Fibroblast of skin of left biceps (primary cell): Measurements from ENCODE around the gene CHD2.
A peak's percentile ranks its signal among the peaks of the same experiment; 100 is the strongest.

Source experiments
- DNase-seq, 2 experiments: peaks; one replicate each; pipeline ENCODE4 v3.0.0-alpha.2; 2013; ENCODE audit warnings: low read depth in 2 of 2

CHD2 gene

DNA sequence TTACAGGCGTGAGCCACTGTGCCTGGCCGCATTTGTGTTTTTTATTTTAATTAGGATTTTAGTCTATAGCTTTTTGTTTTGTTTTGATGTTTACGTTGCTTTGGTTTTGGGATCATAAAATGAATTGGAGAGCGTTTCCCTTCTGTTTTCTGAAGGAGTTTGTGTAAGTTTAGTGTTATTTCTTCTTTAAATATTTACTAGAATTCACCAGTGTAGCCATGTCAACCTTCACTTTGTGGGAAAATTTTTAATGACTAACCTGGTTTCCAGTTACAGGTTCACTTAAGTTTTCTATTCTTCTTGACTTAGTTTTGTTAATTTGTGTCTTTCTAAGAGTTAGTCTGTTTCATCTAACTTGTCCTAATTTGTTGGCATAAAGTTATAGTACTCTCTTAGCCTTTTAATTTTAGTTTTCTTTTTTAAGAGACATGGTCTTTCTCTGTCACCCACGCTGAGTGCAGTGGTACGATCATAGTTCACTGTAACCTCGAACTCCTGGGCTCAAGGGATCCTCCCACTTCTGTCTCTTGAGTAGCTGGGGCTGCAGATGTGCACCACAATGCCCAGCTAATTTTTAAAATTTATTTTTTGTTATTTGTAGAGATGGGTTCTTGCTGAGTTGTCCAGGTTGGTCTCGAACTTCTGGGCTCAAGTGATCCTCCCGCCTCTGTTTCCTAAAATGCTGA is 61.0 kb downstream of the CHD2 start:
- no peak for DNase-seq

GRCh38 chr15:92962914-92963313 is 62.8 kb downstream of the CHD2 start:
- no peak for DNase-seq

DNA sequence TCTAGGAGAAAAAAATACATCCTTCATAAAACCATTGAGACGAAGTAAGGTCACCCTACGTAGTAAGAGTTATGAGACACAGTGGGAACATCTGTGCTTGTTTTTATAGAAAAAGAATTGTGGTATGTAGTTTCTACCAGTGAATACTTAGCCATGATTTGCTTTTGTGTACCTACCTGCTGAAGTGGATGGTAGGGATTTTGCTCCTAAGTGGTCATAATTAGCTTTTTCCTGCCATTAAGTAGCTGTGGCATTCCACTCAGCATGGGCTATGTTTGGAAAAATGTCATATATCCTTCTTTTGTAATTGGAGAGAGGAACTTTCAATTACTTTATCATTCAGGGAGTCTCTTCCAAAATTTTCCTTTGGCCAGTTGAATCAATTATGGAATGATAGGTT is 63.7 kb downstream of the CHD2 start:
- DNase-seq: no peak

- DNase-seq: no peak
Measured at GRCh38 chr15:92968926-92969651, 69.0 kb downstream of the CHD2 start.

DNA sequence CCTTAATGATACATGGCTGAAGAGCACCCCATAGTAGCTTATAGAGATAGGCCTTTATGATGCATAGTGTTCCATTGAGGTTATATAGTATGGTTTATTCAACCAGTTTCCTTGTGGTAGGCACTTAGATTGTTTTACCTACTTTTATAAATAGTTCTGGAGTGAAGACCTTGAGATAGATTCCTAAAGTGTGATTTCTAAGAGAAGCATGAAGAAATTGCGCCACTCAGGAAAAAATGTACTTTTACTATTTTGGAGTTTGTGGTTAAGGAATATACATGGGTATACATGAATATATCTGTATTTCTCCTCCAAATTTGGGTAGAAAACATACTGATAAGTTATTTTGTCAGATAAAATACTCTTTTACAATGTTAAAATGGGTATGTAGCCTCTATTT is 70.5 kb downstream of the CHD2 start:
- peak; percentile 5 to 6 for DNase-seq

- DNase-seq: no peak
Measured at GRCh38 chr15:92971081-92971480, 71.0 kb downstream of the CHD2 start.

DNA sequence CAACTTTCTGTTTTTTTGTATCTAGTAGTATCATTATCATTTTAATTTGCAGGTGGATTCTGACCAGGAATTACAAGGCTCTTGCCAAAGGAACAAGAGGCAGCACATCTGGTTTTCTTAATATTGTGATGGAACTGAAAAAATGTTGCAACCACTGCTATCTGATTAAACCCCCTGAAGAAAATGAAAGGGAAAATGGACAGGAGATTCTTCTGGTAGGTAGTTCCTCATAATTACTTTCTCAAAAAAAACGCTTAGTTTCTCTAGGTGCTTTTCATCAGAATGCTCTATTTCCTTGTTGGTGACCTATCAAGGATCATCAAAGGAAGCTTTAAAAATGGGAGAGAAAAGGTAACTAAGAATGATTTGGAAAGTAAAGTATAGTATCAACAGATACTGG is 71.6 kb downstream of the CHD2 start:
- no peak for DNase-seq

DNA sequence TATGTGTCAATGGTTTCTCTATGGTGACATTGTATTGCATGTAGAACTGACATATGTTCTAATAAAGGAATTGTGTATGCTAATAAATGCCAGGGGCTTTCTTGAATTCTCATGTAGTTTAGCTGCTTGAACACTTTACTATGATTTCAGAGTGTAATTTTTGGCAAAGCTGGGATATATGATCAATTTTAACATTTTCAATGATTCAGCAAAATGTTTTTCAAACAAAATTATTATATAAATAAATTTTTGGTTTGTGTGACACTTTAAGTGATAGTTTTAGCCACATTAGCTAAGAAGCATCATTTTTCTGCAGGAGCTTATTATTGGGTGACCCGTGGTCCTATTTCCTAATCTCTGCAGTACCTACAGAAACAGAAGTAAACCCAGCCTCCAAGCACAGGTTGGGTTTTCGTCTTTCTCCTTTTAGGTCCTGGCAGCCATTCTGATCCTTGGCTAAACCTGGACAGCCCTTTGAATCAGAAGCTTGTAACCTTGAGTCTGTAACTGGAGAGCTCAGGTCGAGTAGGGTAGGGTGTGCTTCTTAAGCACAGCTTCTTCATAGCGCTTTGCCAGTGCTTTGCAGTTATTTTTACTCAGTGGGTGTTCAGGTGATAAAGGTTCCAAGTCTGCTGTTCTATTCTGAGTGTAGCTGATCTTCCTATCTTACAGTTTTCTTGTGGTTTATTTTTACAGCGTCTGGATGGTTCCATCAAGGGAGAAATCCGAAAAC is 74.2 kb downstream of the CHD2 start:
- no peak for DNase-seq

DNA sequence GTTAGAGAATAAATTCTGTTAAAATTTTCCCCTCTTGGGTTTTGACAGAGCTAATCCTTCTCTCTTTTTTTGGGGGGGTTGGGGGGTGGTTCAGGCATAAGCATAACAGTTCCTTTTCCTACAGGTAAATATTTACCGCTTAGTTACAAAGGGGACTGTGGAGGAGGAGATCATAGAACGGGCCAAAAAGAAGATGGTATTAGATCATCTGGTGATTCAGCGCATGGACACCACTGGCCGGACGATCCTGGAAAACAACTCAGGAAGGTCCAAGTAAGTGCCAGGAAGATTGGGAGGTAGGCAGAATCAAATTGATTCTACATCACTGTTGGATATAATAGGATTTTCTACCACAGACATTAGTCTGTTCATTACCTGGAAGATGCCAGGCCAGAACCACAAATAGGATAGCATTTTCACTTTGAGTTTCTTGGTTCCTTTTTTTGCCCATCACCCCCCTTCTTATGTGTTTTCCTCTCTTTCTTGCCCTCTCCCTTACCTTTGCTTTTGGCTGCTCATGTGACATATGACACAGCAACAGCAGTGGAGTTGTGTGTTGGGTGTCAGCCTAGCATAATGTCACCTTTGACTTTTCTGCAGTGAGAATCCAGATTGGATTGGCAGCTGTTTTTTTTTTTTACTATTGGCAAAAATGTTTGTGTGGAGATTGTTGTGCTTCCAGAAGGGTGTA is 79.0 kb downstream of the CHD2 start:
- DNase-seq: no peak

GRCh38 chr15:92981333-92981732 is 81.2 kb downstream of the CHD2 start:
- no peak for DNase-seq

DNA sequence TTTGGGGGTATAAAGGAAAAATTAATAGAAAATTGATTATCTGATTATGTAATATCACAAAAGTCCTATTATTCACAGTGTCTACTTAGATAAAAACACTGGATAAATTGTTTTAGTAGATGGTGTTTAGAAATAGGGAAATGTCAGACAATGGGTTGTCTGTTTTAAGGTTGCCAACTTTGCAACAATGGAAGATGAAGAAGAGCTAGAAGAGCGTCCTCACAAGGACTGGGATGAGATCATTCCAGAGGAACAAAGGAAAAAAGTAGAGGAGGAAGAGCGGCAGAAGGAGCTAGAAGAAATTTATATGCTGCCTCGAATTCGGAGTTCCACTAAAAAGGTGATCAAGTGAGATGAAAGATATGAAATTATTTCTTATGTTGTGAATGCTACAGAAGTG is 84.0 kb downstream of the CHD2 start:
- DNase-seq: no peak

DNA sequence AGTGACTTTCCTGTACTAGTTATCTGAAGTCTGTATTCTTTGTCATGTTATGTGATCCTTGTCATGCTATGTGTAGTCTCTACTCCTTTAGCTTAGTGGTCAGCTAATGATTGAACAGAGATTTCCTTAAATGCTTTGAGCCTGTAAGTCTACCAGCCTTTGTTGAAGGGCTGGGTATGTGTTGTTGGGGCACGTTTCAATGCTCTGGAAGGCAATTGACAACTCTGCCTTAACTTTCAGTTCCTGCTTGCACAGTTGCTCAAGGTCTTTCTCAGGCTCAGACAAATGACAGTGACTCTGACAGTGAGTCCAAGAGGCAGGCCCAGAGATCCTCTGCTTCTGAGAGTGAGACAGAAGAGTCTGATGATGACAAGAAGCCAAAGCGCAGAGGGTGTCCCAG is 89.3 kb downstream of the CHD2 start:
- DNase-seq: no peak

DNA sequence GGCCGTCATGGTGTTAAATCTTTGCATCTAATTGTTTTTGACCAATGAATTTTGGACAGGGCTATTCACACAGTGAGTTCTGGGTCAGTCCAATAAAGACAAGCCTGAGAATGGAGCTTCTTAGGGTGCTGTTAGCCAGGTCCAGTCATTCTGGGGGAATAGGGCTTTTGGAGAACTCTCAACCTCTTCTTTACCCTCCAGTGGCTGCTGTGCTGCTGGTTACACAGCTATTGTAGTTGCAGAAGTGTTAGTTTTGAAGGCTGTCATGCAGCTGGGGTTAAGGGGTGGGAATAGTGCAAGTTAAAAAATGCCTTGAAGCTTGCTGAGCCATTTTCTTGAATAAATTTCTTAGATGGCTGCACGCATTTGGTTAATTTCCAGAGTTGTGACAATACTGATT is 89.9 kb downstream of the CHD2 start:
- no peak for DNase-seq

GRCh38 chr15:92992720-92993119 is 92.6 kb downstream of the CHD2 start:
- DNase-seq: no peak

- no peak for DNase-seq
Measured at GRCh38 chr15:92997821-92998220, 97.7 kb downstream of the CHD2 start.

GRCh38 chr15:93001156-93001555 is 101.0 kb downstream of the CHD2 start:
- DNase-seq: no peak

DNA sequence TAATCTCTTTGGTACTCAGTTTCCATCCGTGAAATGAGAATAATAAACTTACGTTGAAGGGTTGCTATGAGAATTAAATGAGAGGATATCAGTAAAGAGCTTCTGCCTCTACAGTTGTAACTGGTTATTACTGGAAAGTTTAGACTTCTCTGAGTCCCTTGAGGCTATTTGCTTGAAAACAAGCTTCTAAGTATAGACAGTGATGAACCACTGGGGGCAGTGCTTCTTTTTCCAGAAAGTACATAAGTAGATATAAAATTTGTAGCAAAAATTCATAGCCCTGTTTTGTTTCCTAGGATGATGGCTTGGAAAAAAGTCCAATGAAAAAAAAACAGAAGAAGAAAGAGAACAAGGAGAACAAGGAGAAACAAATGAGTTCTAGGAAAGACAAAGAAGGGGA is 101.8 kb downstream of the CHD2 start:
- DNase-seq: no peak

DNA sequence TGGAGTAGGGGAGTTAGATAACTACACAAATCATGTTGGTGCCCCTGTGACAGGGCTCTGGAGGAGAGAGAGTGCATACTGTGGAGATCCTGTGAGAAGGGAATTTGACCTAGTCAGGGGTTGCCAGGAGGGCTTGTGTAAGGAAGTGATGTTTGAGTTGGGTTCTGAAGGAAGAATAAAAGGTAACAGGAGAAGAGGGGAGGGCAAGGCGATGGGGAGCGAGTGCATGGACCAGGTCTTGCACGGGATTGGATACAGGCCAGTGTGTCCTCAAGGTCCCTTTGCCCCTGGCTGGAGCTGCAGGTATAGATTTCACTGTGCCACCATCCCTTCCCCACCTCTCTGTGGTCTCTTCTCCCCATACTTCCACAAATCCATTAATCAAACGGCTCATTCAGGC is 105.0 kb downstream of the CHD2 start:
- DNase-seq: no peak

- DNase-seq: no peak
Measured at GRCh38 chr15:93007994-93008393, 107.9 kb downstream of the CHD2 start.

GRCh38 chr15:93012786-93013185 is 112.7 kb downstream of the CHD2 start:
- no peak for DNase-seq

DNA sequence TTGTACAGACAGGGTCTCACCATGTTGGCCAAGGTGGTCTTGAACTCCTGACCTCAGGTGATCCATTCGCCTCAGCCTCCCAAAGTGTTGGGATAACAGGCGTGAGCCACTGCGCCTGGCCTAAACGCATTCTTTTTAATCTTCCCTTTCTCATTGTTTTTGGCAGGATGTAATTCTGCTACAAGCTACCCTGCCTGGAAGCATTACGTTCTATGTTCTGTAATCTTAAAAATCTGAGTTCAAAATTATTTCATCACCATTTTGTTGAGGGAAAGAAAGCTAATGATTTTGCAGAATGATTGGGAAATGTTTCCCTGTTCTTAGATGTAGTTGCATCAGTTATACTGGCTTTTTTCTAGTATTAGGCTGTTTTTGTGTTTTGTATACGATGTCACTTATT is 117.4 kb downstream of the CHD2 start:
- DNase-seq: peak in 1 of 2 experiments; percentile 14

GRCh38 chr15:93018574-93018973 is 118.5 kb downstream of the CHD2 start:
- DNase-seq: no peak
